ENCODE data around the gene ATP6V1C2.

The ATP6V1C2 gene

GRCh38 chr2:10707831-10708230, 13.6 kb upstream of the ATP6V1C2 start:
- no peak overlapping the region for H3K9ac ChIP-seq (ENCODE audit: low read length)
- no peaks in the 10 kb centered on the region for H3K27me3 ChIP-seq (ENCODE audit: control insufficient read depth, insufficient read depth, low read length)
- no peak overlapping the region for H3K4me3 ChIP-seq (ENCODE audit: low read length)

GRCh38 chr2:10709290-10709939, 12.0 kb upstream of the ATP6V1C2 start:
- no peak overlapping the region for H3K27ac ChIP-seq (ENCODE audit: low read depth, low read length)
- H3K4me1 ChIP-seq (ENCODE audit: control insufficient read depth, insufficient read depth, low read length), result no peaks in the 10 kb centered on the region
- H3K36me3 ChIP-seq (ENCODE audit: control insufficient read depth, insufficient read depth, low read length), result no peaks in the 10 kb centered on the region
- no peaks in the 10 kb centered on the region for H3K27me3 ChIP-seq (ENCODE audit: control insufficient read depth, insufficient read depth, low read length)
- H3K9ac ChIP-seq (ENCODE audit: low read length), result no peak overlapping the region
- H3K4me3 ChIP-seq (ENCODE audit: low read length), result no peak overlapping the region

More at GRCh38 chr2:10707831-10708230, 13.6 kb upstream of the ATP6V1C2 start:
- Histone ChIP-seq H3K27ac (ENCODE audit: low read depth, low read length) (no peak overlapping the region), H3K36me3 (ENCODE audit: control insufficient read depth, insufficient read depth, low read length) (no peaks in the 10 kb centered on the region), H3K4me1 (ENCODE audit: control insufficient read depth, insufficient read depth, low read length) (no peaks in the 10 kb centered on the region)

GRCh38 chr2:10712185-10712809, 9.1 kb upstream of the ATP6V1C2 start:
- no peak overlapping the region for H3K27ac ChIP-seq (ENCODE audit: low read depth, low read length)
- H3K27me3 ChIP-seq (ENCODE audit: control insufficient read depth, insufficient read depth, low read length), result no peaks in the 10 kb centered on the region
- H3K9ac ChIP-seq (ENCODE audit: low read length), result no peak overlapping the region
- no peak overlapping the region for H3K4me3 ChIP-seq (ENCODE audit: low read length)
- H3K4me1 ChIP-seq (ENCODE audit: control insufficient read depth, insufficient read depth, low read length), result no peaks in the 10 kb centered on the region
- H3K36me3 ChIP-seq (ENCODE audit: control insufficient read depth, insufficient read depth, low read length), result no peaks in the 10 kb centered on the region

DNA sequence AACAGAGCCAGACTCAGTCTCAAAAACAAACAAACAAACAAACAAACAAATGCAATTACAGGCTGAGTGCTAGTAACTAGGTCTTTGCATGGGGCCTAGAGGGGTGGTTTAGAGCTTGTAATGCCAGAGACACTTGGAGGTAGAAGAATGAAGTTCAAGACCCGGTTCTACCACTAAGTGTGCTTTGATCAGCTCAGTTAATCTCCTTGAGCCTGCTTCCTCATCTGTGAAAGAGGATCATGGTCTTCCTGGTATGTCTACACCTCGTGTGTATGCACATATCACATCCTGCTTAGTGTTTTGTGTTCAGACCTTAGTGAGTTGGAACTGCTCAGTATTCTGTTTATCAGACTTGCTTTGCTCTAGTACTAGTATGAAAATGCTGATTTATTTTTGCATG, 4.8 kb upstream of the ATP6V1C2 start:
- no peak overlapping the region for H3K4me3 ChIP-seq (ENCODE audit: low read length)
- no peak overlapping the region for H3K9ac ChIP-seq (ENCODE audit: low read length)
- no peak overlapping the region for H3K27ac ChIP-seq (ENCODE audit: low read depth, low read length)
- H3K27me3 ChIP-seq (ENCODE audit: control insufficient read depth, insufficient read depth, low read length), result peaks cover under 1% of the 10 kb centered on the region
- H3K36me3 ChIP-seq (ENCODE audit: control insufficient read depth, insufficient read depth, low read length), result no peaks in the 10 kb centered on the region
- H3K4me1 ChIP-seq (ENCODE audit: control insufficient read depth, insufficient read depth, low read length), result no peaks in the 10 kb centered on the region

DNA sequence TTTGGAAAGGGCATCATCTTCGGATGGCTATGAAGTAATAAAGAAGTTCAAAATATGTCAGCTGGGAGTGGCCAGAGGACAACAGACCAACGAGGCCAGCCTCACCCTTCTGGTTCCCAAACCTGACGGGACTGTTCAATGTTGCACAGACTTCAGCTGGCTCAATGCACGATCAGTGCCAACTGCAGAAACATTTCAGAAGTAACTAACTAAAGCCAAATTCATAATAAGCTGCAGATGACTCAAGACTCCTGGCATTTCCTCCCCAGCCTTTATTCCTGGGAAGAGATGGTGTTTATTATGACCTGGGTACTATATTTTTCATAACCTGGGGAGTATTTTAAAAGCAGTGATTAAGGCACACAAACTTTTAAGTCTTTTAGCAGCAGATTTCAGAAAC, 3.8 kb upstream of the ATP6V1C2 start:
- Histone ChIP-seq H3K9ac (ENCODE audit: low read length) (no peak overlapping the region), H3K4me3 (ENCODE audit: low read length) (no peak overlapping the region), H3K36me3 (ENCODE audit: control insufficient read depth, insufficient read depth, low read length) (no peaks in the 10 kb centered on the region), H3K4me1 (ENCODE audit: control insufficient read depth, insufficient read depth, low read length) (no peaks in the 10 kb centered on the region), H3K27ac (ENCODE audit: low read depth, low read length) (no peak overlapping the region), H3K27me3 (ENCODE audit: control insufficient read depth, insufficient read depth, low read length) (peaks cover 9% of the 10 kb centered on the region)

GRCh38 chr2:10720306-10720705, 1.1 kb upstream of the ATP6V1C2 start:
- H3K9ac ChIP-seq (ENCODE audit: low read length), result no peak overlapping the region
- no peaks in the 10 kb centered on the region for H3K36me3 ChIP-seq (ENCODE audit: control insufficient read depth, insufficient read depth, low read length)
- peaks cover 16% of the 10 kb centered on the region for H3K27me3 ChIP-seq (ENCODE audit: control insufficient read depth, insufficient read depth, low read length)
- no peaks in the 10 kb centered on the region for H3K4me1 ChIP-seq (ENCODE audit: control insufficient read depth, insufficient read depth, low read length)
- no peak overlapping the region for H3K4me3 ChIP-seq (ENCODE audit: low read length)
- H3K27ac ChIP-seq (ENCODE audit: low read depth, low read length), result no peak overlapping the region

- Histone ChIP-seq H3K4me3 (ENCODE audit: low read length) (peak overlapping the region; percentile 45), H3K27ac (ENCODE audit: low read depth, low read length) (no peak overlapping the region), H3K9ac (ENCODE audit: low read length) (no peak overlapping the region), H3K36me3 (ENCODE audit: control insufficient read depth, insufficient read depth, low read length) (no peaks in the 10 kb centered on the region), H3K27me3 (ENCODE audit: control insufficient read depth, insufficient read depth, low read length) (peaks cover 17% of the 10 kb centered on the region), H3K4me1 (ENCODE audit: control insufficient read depth, insufficient read depth, low read length) (no peaks in the 10 kb centered on the region)
These were observed 459 bp upstream of the ATP6V1C2 start for GRCh38 chr2:10720947-10721395.

DNA sequence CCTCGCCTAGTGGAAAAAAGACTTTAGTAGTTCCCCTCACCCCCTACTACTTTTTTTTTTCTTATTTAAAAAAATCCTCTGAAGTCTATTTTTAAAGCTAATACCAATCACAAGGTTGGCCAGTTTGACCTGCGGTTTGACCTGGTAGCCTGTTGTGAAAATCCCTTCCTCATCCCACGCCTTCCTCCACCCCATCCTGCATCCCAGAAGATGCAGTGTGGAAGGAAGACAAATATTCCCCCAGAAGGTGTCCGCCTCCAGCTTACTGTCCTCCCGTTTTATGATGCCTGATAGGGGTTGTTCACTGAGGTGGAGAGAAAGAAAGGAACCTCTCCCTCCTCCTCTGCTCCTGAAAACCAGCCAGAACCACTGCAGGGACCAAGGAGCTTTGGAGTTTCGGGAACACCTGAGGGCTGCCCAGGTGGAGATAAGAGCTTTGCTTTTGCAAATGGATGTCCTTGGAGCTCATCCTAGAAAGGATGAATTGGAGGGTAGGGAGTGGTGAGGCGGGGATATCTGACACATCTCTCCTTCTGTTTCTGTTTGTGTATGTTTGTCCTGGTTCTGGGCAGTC, 909 bp downstream of the ATP6V1C2 start:
- Histone ChIP-seq H3K4me3 (ENCODE audit: low read length) (peak overlapping the region; percentile 62), H3K36me3 (ENCODE audit: control insufficient read depth, insufficient read depth, low read length) (no peaks in the 10 kb centered on the region), H3K4me1 (ENCODE audit: control insufficient read depth, insufficient read depth, low read length) (no peaks in the 10 kb centered on the region), H3K27ac (ENCODE audit: low read depth, low read length) (no peak overlapping the region), H3K9ac (ENCODE audit: low read length) (no peak overlapping the region), H3K27me3 (ENCODE audit: control insufficient read depth, insufficient read depth, low read length) (peaks cover 18% of the 10 kb centered on the region)

DNA sequence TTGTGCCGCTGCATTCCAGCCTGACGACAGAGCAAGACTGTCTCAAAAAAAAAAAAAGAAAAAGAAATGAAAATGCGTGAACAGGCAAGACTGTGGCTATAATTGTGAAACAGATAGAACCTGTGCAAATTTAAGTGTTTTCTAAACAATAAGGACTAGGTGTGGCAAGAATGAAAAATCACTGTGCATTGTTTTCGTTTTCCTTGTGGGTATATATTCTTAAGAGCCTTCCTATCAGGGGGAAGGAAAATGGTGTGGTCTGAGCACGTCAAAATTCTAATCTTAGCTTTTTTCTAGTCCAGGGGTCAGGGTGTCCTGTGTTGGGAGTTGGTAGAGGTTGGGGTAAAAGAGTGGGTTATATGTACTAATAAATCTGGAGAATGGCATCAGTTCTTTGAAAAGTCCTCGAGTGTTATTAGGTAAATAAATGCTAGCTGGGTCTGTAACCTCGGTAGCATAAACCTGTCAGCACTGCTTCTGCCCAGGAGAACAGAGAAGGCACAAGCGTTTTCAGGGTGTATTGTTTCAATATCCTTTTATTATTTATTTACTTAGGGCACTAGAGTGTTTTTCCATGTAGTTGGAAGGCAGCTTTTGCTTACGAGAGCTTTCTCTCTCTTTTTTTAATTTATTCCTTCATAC, 11.6 kb downstream of the ATP6V1C2 start:
- no peaks in the 10 kb centered on the region for H3K4me1 ChIP-seq (ENCODE audit: control insufficient read depth, insufficient read depth, low read length)
- no peaks in the 10 kb centered on the region for H3K27me3 ChIP-seq (ENCODE audit: control insufficient read depth, insufficient read depth, low read length)
- H3K36me3 ChIP-seq (ENCODE audit: control insufficient read depth, insufficient read depth, low read length), result no peaks in the 10 kb centered on the region
- no peak overlapping the region for H3K9ac ChIP-seq (ENCODE audit: low read length)
- H3K4me3 ChIP-seq (ENCODE audit: low read length), result no peak overlapping the region
- H3K27ac ChIP-seq (ENCODE audit: low read depth, low read length), result no peak overlapping the region

GRCh38 chr2:10733566-10733925, 12.1 kb downstream of the ATP6V1C2 start:
- no peaks in the 10 kb centered on the region for H3K27me3 ChIP-seq (ENCODE audit: control insufficient read depth, insufficient read depth, low read length)
- H3K4me3 ChIP-seq (ENCODE audit: low read length), result no peak overlapping the region
- no peaks in the 10 kb centered on the region for H3K36me3 ChIP-seq (ENCODE audit: control insufficient read depth, insufficient read depth, low read length)
- H3K4me1 ChIP-seq (ENCODE audit: control insufficient read depth, insufficient read depth, low read length), result no peaks in the 10 kb centered on the region
- H3K27ac ChIP-seq (ENCODE audit: low read depth, low read length), result no peak overlapping the region
- no peak overlapping the region for H3K9ac ChIP-seq (ENCODE audit: low read length)

- Histone ChIP-seq H3K9ac (ENCODE audit: low read length) (no peak overlapping the region), H3K36me3 (ENCODE audit: control insufficient read depth, insufficient read depth, low read length) (no peaks in the 10 kb centered on the region), H3K4me3 (ENCODE audit: low read length) (no peak overlapping the region), H3K4me1 (ENCODE audit: control insufficient read depth, insufficient read depth, low read length) (no peaks in the 10 kb centered on the region), H3K27me3 (ENCODE audit: control insufficient read depth, insufficient read depth, low read length) (no peaks in the 10 kb centered on the region), H3K27ac (ENCODE audit: low read depth, low read length) (no peak overlapping the region)
These were observed 12.6 kb downstream of the ATP6V1C2 start for GRCh38 chr2:10733980-10734379.

DNA sequence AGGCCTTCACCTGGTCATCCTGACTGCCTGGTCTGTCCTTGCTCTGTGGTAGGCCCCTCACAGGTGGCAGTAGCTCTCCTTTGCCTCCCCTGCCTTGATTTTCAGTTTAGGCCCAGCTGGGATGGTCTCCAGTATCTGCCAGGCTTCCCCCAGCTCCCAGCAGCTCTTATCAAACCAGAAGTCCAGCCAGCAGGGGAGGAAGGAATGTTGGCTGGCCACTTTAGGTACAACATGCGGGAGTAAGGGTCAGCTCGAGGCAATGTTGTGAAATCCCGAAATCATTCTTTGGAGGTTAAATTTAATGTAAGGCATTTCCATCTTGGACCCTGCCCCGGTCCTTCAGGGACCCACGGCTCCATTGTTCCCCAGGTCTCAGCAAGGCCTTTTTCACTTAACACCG, 16.8 kb downstream of the ATP6V1C2 start:
- Histone ChIP-seq H3K4me1 (ENCODE audit: control insufficient read depth, insufficient read depth, low read length) (no peaks in the 10 kb centered on the region), H3K36me3 (ENCODE audit: control insufficient read depth, insufficient read depth, low read length) (no peaks in the 10 kb centered on the region), H3K4me3 (ENCODE audit: low read length) (no peak overlapping the region), H3K27ac (ENCODE audit: low read depth, low read length) (no peak overlapping the region), H3K9ac (ENCODE audit: low read length) (no peak overlapping the region), H3K27me3 (ENCODE audit: control insufficient read depth, insufficient read depth, low read length) (no peaks in the 10 kb centered on the region)
